HG02970 (cell line): ENCODE results near the gene LDB2.

ENCODE experiments used
- ATAC-seq: cut with Tn5 transposase; IDR thresholded peaks from one replicate; pipeline ENCODE4 v1.9.1; 2021; ENCODE audit warnings: mild to moderate bottlenecking, moderate library complexity, moderate number of reproducible peaks; ENCODE audit not compliant: unreplicated experiment, low FRiP score

LDB2 gene

DNA sequence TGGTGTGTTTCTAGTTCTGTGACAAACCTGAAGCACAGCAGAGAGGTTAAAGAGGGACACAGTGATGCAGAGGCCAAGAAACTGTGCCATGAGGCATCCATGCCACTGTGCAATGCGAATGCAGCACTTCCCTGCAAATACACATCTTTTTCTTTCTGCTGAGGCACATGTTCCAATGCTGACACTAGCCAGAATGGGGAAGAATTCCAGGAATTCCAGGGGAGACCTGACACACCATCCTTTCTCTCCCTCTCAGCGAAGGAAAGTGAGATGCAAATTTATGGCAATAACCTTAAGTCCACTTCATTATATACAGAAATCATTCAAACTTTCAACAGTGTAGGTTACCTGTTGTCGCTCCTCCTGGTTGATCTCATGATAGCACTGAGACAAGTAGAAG lies 204.8 kb downstream of the LDB2 start:
- ATAC-seq: no peak

DNA sequence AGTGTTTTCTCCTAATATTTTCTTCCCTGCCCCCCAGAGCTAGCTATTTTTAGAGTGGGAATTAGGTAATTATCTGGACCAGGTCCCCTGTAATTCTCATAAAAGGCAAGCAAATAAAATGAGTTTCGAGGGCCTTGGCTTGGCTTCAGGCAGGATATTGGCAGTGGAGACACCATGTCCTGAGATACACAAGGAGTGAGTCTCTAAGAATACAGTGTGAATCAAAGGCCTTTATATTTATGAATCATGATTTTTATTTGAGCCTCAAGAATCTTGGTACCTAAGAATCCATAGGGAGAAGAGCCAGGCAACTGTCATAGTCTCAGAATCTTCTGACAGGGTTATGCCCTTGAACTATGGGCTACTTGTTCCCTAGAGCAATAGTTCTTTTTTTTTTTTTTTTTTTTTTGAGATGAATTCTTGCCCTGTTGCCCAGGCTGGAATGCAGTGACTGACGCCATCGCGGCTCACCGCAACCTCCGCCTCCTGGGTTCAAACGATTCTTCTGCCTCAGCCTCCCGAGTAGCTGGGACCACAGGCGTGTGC lies 205.4 kb downstream of the LDB2 start:
- no peak for ATAC-seq

DNA sequence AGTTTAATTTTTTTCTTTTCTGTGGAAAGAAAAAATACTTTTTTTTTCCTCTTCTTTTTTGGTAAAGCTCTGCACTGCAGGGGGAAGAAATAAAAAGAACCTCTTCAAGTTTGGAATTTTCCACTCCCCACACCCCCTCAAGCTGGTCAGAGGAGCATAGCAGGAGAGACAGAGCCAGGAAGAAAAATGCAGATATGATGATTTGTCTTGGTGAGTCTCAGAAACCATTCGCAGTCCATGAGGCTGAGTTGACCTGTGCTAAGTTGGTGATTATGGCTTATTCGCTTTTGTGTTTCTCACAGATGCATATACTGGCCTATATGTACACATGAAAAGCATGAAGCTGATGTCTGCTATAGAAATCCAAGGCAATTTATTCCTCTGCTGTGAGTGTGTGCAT lies 205.9 kb downstream of the LDB2 start:
- ATAC-seq: no peak

DNA sequence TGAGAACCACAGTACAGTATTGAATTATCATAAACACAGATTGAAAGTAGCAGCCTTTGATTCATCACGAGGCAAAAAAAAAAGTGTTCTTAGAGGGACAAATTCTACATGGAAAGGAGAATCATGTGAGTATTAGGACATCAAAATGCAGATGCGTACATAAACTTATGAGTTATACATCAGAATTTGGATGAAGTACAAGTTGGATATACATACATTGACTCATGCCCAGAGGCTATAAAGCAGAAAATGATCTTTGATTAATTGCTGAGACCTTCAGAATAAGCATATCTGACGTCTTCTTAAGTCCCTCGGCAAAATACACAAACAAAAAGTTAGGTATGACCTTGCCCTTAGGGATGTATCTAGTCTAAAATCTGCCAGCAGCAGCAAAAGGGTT lies 206.4 kb downstream of the LDB2 start:
- ATAC-seq: no peak

DNA sequence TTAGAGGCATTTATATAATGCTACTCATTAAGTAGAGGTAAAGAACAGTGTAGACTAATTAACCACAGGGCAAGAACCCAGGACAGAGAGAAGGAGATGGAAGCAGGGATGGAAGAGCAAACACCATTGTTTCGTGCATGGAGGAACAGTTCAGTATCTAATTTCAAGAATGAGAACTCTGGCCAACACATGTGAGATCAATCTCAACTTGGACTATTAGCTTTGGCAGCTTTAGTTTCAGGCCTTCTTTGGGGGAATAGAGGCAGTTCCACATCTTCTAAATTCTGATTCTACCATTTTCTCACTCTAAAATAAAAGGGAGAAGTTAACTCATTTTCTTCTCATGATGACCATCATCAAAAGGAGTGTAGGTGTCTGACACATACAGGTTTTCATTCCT lies 207.0 kb downstream of the LDB2 start:
- no peak for ATAC-seq

DNA sequence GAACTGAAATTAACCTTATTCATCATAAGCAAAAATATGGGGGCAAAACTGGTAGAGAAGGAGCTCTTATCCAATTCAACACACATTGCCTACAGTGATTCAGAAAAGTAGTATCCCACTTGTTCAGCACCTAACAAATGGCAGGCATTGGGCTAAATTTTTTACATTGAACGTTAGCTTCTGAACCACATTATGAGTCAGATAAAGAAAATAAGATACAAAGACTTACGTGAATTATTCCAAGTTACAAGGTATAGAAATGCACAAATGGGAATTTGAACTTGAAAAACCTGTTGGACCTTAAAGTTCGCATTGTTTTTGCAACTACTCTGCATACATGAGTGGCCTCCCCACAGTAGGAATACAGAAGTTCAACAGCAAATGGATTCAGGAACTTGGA lies 210.6 kb downstream of the LDB2 start:
- ATAC-seq: no peak

DNA sequence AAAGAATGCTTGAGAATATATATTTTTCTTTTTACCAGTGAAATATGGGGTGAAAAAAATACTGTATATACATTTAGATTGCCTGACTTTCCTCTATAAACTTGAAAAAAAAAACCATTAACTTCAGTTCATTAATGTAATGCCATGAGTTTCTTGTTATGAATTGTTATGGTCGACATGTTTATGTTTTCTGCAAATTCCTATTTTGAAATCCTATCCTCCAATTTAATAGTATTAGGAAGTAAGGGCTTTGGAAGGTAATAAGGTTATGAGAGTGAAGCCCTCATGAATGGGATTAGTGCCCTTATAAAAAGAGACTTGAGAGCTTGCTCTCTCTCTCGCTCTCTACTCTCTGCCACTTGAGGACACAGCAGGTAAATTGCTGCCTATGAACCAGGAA lies 211.4 kb downstream of the LDB2 start:
- ATAC-seq: no peak

DNA sequence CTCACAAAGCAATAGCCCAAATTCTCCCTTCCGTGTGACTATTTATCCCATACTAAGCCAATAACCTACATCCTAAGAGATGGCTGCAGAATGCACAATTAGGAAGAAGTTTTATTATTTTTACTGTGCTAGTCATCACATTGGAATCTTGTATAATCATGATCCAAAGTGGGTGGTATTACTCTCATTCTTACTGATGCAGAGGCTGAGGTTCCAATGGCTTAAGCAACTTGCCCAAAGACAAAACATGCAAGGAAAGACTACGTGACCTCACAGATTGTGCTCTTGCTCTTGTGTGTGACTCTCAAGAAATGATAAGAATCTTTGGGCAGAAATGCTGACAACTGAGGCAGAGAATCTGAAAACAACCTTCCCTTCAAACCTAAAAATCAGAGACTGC lies 212.2 kb downstream of the LDB2 start:
- no peak for ATAC-seq

DNA sequence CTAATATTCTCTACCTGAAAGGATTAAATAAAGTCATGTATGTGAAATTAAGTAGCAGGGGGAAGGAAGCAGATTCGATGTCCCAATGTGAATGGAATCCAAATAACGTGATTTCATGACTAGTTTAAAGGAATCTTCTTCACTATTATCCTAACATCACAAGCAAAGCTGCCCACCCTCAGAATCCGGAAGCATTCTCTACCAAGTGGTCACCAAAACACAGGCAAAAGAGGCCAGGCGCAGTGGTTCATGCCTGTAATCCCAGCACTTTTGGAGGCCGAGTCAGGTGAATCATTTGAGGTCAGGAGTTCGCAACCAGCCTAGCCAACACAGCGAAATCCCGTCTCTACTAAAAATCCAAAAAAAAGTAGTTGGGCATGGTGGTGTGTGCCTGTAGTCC lies 212.9 kb downstream of the LDB2 start:
- no peak for ATAC-seq

DNA sequence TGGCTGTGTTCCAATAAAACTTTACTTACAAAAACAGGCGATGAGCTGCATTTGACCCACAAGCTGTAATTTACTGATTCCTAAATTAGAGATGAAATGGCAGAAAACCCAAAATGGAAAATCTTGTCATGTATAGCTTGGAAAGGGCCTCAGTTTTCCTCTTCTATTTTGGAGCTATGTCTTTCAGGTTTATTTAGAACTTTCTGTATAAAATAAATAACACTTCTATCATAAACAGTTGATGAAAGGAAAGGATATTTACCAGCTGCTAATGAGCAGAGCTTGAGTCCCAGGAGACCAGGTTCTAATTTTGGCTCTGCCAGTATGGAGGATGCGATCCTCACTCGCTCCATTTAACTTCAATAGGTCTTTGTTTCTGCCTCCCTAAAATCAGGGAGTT lies 213.5 kb downstream of the LDB2 start:
- ATAC-seq: no peak

DNA sequence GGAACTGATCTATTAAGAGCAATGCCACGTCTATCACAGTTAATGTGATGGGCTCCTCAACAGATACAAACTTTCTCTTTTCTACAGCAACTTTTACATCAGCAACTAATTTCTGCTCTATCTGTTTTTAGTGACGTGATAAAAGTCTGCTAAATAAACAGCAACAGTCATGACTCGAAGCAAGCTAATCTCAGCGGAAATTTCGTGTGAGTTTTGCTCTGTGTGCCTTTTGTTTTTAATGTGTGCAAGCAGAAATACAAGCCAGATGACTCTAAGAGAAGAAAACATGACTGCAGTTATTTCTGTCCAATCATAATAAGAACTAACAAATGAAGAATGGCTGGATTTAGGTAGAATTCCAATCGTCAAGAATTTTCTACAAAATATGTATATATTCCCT lies 214.3 kb downstream of the LDB2 start:
- no peak for ATAC-seq

DNA sequence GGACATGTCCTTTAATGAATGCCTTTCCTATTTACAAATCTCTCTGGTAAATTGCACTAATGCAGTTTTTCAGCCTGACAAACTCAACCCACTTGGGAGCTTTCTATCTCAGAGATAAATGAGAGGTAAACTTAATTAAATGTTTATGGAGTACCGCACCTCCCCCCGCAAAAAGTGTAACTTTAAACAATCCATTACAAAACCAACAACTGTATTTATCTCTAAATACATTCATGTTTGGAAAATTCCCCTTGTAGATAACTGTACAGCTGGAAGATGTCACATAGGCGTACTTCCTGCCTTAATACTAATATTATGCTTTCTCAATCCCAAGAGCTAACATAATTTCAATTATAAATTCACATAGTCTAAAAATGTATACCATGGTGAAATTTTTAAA lies 215.5 kb downstream of the LDB2 start:
- no peak for ATAC-seq

DNA sequence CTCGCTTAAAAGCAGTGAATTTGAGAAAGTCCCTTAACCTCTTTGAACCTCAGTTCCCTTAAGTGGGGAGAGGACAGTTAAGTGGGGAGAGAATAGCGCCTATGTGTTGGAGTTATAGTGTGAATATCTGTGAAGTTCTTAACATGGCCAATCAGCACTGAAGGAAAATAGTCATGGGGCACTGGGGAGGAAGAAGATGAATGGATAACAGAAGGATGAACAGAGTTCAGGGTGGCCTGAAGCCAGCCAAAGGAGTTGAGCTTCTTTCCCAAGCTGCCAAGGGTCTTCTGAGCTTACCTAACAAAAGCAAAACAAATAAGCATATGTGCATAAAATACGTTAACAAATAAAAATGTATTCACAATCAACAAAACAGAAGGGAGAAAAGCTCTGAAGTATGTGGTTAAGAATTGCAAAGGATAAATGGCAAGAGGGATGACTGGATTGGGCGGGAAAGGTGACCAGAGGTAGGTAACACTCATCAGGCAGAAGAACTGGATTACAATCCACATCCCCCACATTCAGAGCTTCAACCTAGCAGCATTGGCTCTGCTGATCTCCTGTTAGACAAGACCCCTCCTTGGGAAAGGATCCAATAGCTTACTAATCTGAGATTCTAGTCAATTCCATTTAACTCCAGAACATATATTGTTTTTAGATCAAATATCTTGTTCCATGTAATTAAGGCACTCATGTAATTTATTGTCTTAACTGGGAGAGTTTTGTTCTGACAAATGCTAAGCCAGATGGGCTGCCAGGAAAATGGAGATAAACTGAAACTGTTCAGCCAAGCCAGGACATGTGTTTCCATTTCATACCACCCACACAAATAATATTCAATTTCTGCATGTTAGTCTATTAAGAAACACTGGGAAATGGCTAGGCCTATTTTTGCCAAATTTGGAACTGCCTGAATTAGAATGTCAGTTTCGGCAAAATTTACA lies 221.2 kb downstream of the LDB2 start:
- ATAC-seq: no peak

DNA sequence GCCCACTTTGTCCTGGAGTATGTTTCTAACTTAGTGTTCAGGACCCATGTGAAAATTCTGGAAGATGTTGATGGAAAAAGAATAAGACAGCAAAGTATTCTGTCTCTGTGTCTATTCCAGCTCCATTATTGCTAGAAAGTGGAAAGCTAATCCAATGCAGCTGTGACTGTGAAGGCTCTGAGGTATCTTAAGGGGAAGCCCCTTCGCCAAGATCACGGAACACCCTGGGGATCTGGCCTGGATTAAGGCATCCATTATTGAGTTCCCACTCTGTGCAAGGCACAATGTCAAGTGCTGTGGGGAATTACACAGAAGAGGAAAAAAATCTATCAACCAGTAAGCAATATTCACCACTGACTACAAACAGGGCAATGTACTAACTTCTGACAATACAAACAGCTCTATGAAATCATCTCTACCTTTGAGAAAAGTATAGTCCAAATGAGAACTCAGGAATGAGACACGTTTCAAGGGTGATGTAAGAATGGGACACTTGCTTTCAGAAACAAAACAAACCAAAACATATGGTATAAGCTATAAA lies 222.1 kb downstream of the LDB2 start:
- no peak for ATAC-seq

DNA sequence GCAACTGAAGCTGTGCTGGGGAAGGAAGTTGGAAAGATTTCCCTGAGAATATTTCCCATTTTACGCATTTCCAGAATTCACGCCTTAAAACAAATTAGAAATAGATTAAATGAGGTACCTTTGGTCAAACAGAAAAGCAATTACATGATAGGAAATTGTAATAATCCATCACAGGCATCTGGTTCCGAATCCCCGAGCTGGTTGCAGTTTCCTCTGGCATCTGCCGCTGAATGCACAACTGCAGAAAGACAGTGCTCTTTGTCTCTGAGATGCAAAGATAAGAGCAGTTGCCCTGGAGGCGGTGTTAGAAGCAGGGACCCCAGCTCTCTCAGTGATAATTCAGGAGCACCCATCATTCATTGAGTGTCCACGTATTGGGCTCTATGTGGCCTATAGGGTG lies 224.4 kb downstream of the LDB2 start:
- no peak for ATAC-seq

DNA sequence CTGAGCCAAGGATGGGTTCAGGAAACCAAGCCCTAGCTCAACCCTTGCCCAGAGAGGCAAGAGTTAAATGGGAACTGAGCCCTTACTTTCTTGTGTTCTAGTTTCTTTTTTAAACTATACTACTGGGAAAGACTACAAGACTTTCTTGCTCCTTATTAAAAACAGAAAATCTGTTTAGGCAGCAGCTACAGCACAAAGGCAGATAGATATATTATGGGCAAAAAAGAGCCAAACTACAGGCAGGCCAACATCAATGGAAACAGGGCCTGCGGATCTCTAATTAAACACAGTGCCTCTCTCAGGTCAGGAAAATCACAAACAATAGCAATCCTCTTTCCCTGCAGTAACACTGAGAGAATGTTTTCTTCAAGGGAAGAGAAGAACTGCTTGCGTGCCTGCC lies 226.0 kb downstream of the LDB2 start:
- no peak for ATAC-seq

DNA sequence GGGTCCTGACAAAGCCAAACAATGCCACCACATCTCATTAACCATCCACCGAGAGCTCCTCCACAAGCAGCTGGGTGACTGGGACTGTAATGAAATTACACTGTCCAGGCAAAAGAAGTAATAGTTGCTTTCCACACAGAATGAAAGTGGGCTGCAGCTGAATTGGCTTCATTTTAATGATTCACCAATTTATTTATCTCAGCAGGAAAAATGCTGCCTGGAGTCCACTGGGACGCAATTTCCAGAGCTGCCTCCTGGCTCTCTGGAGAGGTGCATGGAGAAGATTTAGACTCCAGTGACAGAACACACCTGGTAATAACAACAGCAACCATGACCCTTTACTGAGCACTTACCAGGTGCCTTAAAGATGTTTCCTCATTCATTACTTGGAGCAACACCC lies 226.7 kb downstream of the LDB2 start:
- no peak for ATAC-seq

DNA sequence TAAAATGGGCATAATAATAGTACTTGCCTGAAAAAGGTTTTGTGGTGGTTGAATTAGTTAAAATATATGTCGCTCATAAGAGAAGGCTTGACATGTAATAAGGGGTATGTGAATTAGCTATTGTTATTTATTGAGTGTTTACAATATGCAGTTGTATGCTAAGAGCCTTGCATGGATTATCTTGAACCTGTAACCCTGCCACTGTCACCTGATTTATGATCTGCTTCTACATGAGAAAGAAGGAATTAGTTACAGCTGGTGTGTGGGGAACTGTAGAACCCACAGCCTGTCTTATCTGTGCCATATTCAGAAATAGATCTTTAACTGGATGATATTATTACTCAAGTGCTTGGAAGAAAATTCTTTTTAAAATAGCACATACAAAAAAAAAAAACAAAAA lies 227.7 kb downstream of the LDB2 start:
- no peak for ATAC-seq

DNA sequence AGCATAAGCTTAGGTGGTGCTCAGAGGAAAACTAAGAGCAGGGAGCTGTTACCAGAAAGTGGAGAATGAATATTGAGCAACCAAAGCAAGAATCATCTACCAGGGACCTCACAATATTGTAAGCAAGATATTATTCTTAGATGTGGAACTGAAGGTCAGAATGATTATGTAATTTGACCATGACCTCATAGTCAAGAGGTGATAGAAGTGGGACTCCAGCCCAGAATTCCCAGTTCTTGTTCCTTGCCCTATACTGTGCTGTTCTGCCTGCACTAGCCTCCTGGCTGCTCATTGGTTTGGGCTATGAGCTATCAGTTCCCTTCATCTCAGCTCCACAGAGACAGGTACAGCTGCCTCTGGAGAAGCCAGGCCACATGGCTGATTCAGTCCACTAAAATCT lies 229.4 kb downstream of the LDB2 start:
- ATAC-seq: no peak

DNA sequence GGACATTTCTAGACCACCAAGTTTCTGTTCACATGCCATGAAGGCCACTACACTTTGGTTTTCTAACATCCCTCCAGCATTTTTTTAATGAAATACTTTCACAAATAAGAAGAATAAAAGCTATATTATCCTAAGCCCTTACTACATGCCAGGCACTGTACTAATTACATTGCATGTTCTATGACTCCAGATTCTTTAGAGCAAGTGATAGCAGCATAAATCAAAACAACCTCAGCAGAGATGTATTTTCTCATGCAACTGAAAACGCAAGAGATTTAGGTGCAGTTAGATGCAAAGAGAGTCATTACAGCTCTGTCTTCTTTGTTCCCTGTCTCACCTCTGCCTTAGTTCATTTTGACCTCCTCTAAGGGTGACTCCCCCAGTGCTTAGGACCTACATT lies 230.0 kb downstream of the LDB2 start:
- no peak for ATAC-seq

DNA sequence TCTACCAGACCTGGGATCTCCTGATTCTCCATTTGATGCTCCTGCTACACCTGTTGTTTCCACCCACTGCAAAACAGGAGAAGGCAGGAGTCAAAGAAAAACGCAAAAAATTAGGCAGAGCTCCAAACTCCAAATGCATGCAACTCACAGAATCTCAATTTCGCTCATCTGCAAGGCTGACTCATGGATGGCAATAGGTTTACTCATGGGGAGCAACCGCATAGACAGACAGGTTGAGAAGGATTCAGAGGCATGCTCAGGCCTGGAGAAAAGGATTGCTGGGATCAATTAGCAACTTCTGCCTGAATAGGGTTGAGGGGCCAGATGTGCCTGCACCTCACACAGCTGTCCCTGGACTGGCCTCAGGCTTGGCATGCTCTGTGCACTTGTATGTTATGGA lies 231.0 kb downstream of the LDB2 start:
- no peak for ATAC-seq

DNA sequence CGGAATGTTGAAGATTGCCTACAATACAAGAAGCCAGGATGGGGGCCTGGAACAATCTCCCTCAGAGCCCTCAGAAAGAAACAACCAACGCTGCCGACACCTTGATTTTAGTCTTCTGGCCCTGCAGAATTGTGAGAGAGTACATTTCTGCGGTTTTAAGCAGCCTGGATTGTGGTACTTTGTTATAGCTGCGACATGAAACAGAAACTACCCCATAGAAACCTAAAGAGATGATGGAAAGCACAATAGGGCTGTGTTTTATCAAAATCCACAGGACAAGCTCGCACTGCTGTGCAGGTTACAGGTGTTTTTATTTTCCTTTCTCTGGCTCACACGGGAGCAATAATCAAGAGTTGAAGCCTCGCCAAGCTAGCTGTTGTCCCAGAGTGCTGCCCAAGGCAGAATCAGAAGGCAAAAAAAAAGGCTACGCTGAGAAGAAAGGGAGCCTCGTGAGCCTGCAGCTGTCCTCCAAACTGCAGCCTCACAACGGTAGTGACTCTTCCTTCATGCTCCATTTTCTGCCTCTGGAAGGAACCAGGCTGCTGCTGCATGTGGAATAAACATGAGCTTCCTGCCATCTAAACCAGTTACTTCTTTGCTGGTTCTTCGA lies 232.4 kb downstream of the LDB2 start:
- no peak for ATAC-seq
